Measurements from ENCODE around the gene GPD2.

The GPD2 gene

GRCh38 chr2:156437931-156438410 is 1.8 kb downstream of the GPD2 start:
- no peak for TF ChIP-seq CTCF (IDR thresholded peaks at IDR 0.05; ENCODE audit: poor library complexity, severe bottlenecking)

GRCh38 chr2:156443089-156443488 is 6.9 kb downstream of the GPD2 start:
- Histone ChIP-seq H3K27ac (ENCODE audit: poor library complexity, severe bottlenecking) (no peak overlapping the region), H3K9me3 (ENCODE audit: severe bottlenecking) (no peaks in the 10 kb centered on the region), H3K36me3 (ENCODE audit: low read depth) (peaks cover 29% of the 10 kb centered on the region), H3K4me1 (ENCODE audit: insufficient read depth, poor library complexity, severe bottlenecking) (peaks cover 25% of the 10 kb centered on the region), H3K27me3 (ENCODE audit: insufficient read depth, poor library complexity, severe bottlenecking) (no peaks in the 10 kb centered on the region), H3K4me3 (ENCODE audit: severe bottlenecking) (no peak overlapping the region)
- no peak for DNase-seq (ENCODE audit: low spot score)
- ATAC-seq (ENCODE audit: low read depth), result no peak
- no peak for TF ChIP-seq CTCF (IDR thresholded peaks at IDR 0.05; ENCODE audit: poor library complexity, severe bottlenecking)

More at GRCh38 chr2:156437931-156438410, 1.8 kb downstream of the GPD2 start:
- peak overlapping the region; percentile 88 for H3K27ac ChIP-seq (ENCODE audit: poor library complexity, severe bottlenecking)
- DNase-seq (ENCODE audit: low spot score) (no peak), ATAC-seq (ENCODE audit: low read depth) (peak; percentile 79)
- H3K9me3 ChIP-seq (ENCODE audit: severe bottlenecking), result no peaks in the 10 kb centered on the region
- H3K36me3 ChIP-seq (ENCODE audit: low read depth), result peaks cover 29% of the 10 kb centered on the region
- H3K4me3 ChIP-seq (ENCODE audit: severe bottlenecking), result peak overlapping the region; percentile 48
- no peaks in the 10 kb centered on the region for H3K27me3 ChIP-seq (ENCODE audit: insufficient read depth, poor library complexity, severe bottlenecking)
- peaks cover 31% of the 10 kb centered on the region for H3K4me1 ChIP-seq (ENCODE audit: insufficient read depth, poor library complexity, severe bottlenecking)

- TF ChIP-seq CTCF (IDR thresholded peaks at IDR 0.05; ENCODE audit: poor library complexity, severe bottlenecking), result no peak
- Histone ChIP-seq H3K27me3 (ENCODE audit: insufficient read depth, poor library complexity, severe bottlenecking) (no peaks in the 10 kb centered on the region), H3K36me3 (ENCODE audit: low read depth) (peaks cover 11% of the 10 kb centered on the region), H3K9me3 (ENCODE audit: severe bottlenecking) (no peaks in the 10 kb centered on the region), H3K4me3 (ENCODE audit: severe bottlenecking) (no peak overlapping the region), H3K4me1 (ENCODE audit: insufficient read depth, poor library complexity, severe bottlenecking) (peaks cover 6% of the 10 kb centered on the region), H3K27ac (ENCODE audit: poor library complexity, severe bottlenecking) (peak overlapping the region; percentile 43)
- DNase-seq (ENCODE audit: low spot score) (no peak), ATAC-seq (ENCODE audit: low read depth) (peak; percentile 74)
Observed at GRCh38 chr2:156445296-156446220, 9.4 kb downstream of the GPD2 start.

GRCh38 chr2:156447761-156448160 is 11.6 kb downstream of the GPD2 start:
- H3K27me3 ChIP-seq (ENCODE audit: insufficient read depth, poor library complexity, severe bottlenecking), result no peaks in the 10 kb centered on the region
- no peak for TF ChIP-seq CTCF (IDR thresholded peaks at IDR 0.05; ENCODE audit: poor library complexity, severe bottlenecking)
- H3K9me3 ChIP-seq (ENCODE audit: severe bottlenecking), result no peaks in the 10 kb centered on the region
- DNase-seq (ENCODE audit: low spot score), result no peak
- no peak overlapping the region for H3K4me3 ChIP-seq (ENCODE audit: severe bottlenecking)
- no peaks in the 10 kb centered on the region for H3K36me3 ChIP-seq (ENCODE audit: low read depth)
- no peak overlapping the region for H3K27ac ChIP-seq (ENCODE audit: poor library complexity, severe bottlenecking)
- no peak for ATAC-seq (ENCODE audit: low read depth)
- peaks cover 6% of the 10 kb centered on the region for H3K4me1 ChIP-seq (ENCODE audit: insufficient read depth, poor library complexity, severe bottlenecking)

- TF ChIP-seq CTCF (IDR thresholded peaks at IDR 0.05; ENCODE audit: poor library complexity, severe bottlenecking), result no peak
- peaks cover 6% of the 10 kb centered on the region for H3K4me1 ChIP-seq (ENCODE audit: insufficient read depth, poor library complexity, severe bottlenecking)
Observed at GRCh38 chr2:156448766-156449165, 12.6 kb downstream of the GPD2 start.

More at GRCh38 chr2:156448766-156449165, 12.6 kb downstream of the GPD2 start:
- Histone ChIP-seq H3K36me3 (ENCODE audit: low read depth) (no peaks in the 10 kb centered on the region), H3K9me3 (ENCODE audit: severe bottlenecking) (no peaks in the 10 kb centered on the region), H3K27me3 (ENCODE audit: insufficient read depth, poor library complexity, severe bottlenecking) (no peaks in the 10 kb centered on the region), H3K27ac (ENCODE audit: poor library complexity, severe bottlenecking) (no peak overlapping the region), H3K4me3 (ENCODE audit: severe bottlenecking) (no peak overlapping the region)
- DNase-seq (ENCODE audit: low spot score) (no peak), ATAC-seq (ENCODE audit: low read depth) (no peak)
